HG03378 (cell line): ENCODE data around the gene STX8.

Experiments used
- ATAC-seq: cut with Tn5 transposase; IDR thresholded peaks from one replicate; pipeline ENCODE4 v1.9.1; 2021; ENCODE audit warnings: mild to moderate bottlenecking, moderate library complexity; ENCODE audit not compliant: unreplicated experiment

STX8 gene

GRCh38 chr17:9309216-9309615, 266.4 kb downstream of the STX8 start:
- no peak for ATAC-seq

- ATAC-seq = no peak
These were observed 267.6 kb downstream of the STX8 start for GRCh38 chr17:9308069-9308468.

- no peak for ATAC-seq
These were observed 268.2 kb downstream of the STX8 start for GRCh38 chr17:9307313-9307998.

GRCh38 chr17:9306086-9306485, 269.5 kb downstream of the STX8 start:
- ATAC-seq = no peak

GRCh38 chr17:9299695-9300094, 275.9 kb downstream of the STX8 start:
- no peak for ATAC-seq

GRCh38 chr17:9298776-9299295, 276.8 kb downstream of the STX8 start:
- ATAC-seq = no peak

- ATAC-seq = no peak
These were observed 277.5 kb downstream of the STX8 start for GRCh38 chr17:9298135-9298534.

GRCh38 chr17:9294661-9295210, 280.9 kb downstream of the STX8 start:
- no peak for ATAC-seq

GRCh38 chr17:9292561-9292941, 283.1 kb downstream of the STX8 start:
- no peak for ATAC-seq

GRCh38 chr17:9291912-9292560, 283.6 kb downstream of the STX8 start:
- ATAC-seq = no peak

GRCh38 chr17:9290226-9290613, 285.4 kb downstream of the STX8 start:
- no peak for ATAC-seq

GRCh38 chr17:9287306-9287705, 288.3 kb downstream of the STX8 start:
- ATAC-seq = no peak

GRCh38 chr17:9286434-9286833, 289.2 kb downstream of the STX8 start:
- no peak for ATAC-seq

- no peak for ATAC-seq
These were observed 289.8 kb downstream of the STX8 start for GRCh38 chr17:9285602-9286427.

GRCh38 chr17:9284884-9285283, 290.7 kb downstream of the STX8 start:
- no peak for ATAC-seq

GRCh38 chr17:9283909-9284308, 291.7 kb downstream of the STX8 start:
- no peak for ATAC-seq

- no peak for ATAC-seq
These were observed 295.7 kb downstream of the STX8 start for GRCh38 chr17:9279893-9280292.

GRCh38 chr17:9274973-9275372, 300.6 kb downstream of the STX8 start:
- no peak for ATAC-seq

GRCh38 chr17:9273428-9274391, 301.9 kb downstream of the STX8 start:
- ATAC-seq = no peak

- ATAC-seq = no peak
These were observed 303.0 kb downstream of the STX8 start for GRCh38 chr17:9272501-9273200.
